HG02973 (cell line): ENCODE data around the gene CDH4.

ENCODE experiments used
- ATAC-seq: cut with Tn5 transposase; IDR thresholded peaks from one replicate; pipeline ENCODE4 v1.9.1; 2021; ENCODE audit warnings: moderate library complexity; ENCODE audit not compliant: unreplicated experiment

Gene CDH4

DNA sequence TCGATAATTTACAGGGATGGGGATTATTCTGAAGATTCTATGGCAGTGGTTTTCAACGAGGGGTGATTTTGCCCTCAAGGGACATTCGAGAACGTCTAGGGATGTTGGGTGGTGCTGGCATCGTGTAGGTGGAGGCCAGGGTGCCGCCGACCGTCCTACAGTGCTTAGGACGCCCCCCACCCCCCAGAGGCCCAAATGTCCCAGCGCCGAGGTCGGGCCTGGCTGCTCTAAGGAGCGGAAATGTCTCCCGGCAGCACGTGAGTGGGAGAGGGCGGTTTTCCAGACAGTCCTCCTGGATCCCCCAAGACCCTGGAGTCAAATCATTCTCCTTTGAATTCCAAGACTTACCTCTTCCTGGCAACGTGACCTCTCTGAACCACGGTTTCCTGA lies 101.9 kb downstream of the CDH4 start:
- ATAC-seq: no peak

GRCh38 chr20:61354501-61354900 lies 102.4 kb downstream of the CDH4 start:
- no peak for ATAC-seq

DNA sequence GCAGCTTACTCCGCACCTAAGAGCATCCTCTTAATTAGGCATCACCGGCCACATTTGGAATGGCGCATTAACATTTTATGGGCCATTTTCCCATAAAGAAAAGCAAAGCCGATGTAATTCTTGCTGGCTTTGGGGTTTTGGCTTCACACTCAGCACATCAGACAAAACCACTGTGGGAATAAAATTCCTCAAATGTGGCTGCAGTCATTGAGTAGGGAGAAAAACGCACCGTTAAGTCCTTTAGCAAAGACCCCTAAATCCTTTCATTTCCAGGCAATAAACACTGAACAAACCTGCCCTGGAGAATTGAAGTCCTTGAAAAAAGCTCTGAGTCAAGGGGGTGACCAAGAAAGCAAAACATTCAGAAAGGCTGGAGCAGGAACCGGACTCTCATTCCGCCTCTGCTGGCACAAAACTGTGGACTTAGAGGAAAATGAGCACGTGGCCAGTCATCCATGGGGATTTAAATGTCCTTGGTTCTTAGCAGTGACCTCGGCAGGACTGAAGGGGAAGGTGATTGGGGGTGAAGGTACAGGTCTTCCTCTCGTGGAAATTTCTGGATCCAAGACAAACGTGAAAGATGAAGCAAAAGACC lies 102.9 kb downstream of the CDH4 start:
- no peak for ATAC-seq

- ATAC-seq: no peak
Measured at GRCh38 chr20:61355585-61355984, 103.5 kb downstream of the CDH4 start.

DNA sequence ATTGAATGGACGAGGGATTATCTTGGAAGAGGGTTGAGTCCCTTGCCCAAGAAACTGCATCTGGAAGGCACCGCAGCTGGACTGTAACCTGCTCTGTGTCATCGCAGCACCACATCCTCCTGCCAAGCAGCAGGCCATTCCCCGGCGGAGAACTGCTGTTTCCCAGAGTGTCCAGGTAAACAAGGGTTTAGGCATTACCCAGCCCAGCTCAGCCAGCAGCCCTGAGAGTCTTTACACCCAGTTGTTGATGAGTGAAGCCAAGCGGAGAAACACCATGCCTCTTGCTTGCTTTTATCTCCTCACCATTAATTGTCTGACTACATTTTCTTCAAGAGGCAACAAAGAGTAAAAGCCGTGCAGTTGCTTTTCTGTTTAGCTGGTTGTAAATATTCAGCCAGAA lies 104.1 kb downstream of the CDH4 start:
- no peak for ATAC-seq

GRCh38 chr20:61357119-61357518 lies 105.1 kb downstream of the CDH4 start:
- no peak for ATAC-seq

GRCh38 chr20:61359254-61359653 lies 107.2 kb downstream of the CDH4 start:
- ATAC-seq: no peak

DNA sequence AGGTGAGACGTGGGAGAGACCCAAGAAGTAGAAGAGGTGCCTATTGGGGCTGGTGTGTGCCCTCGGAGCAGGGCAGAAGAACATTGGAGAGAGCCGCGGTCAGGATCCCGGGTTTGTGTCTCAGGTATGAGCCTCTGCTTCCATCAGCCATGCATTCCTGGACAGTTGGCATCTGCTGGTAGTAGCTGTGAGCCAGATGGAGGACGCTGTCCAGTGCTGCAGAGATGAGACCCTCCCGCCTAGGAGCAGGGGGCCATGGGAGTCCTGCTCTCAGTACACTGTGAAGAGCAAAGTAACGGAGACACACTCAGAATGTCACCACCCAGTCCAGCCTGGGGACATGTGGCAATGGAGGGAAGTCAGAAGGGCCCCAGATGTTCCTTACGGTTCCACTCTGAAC lies 108.2 kb downstream of the CDH4 start:
- no peak for ATAC-seq

DNA sequence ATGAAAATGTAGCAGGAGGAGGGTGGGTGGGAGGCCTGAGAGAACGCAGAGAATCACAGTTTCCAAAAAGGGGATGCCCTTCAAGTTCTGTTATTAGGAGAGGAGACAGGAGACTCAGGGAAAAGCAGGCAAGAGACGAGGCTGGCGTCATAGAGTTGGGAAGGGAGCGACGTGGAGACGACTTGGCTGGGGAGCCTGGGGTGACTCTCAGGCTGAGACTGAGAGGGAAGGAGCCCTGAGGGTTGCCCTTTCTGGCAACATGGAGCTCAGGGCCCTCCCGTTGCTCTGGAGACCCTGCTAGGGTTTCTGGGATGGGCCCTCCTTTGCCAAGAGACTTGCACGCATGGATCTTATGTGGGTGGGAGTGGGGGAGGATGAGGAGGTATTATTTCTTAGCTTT lies 108.9 kb downstream of the CDH4 start:
- ATAC-seq: no peak

- no peak for ATAC-seq
Measured at GRCh38 chr20:61361501-61361900, 109.4 kb downstream of the CDH4 start.

DNA sequence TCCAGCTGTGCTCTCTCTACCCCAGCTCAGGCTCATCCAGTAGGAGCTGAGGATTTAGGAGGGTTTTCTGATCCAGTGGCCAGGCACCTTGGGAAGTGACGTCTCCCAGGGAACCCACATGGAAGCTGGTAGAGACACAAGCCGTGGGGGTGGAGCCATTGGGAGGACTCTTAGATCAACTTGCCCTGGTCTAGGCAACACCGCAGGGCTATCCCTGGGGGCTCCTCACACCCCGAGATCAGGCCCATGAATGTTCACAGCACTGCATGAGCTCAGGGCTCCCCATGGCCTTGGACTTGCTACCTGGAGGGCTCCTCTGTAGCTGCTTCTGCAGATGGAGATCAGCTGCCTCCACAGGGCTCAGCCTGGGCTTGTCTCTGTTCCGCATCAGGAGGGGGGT lies 112.1 kb downstream of the CDH4 start:
- no peak for ATAC-seq

DNA sequence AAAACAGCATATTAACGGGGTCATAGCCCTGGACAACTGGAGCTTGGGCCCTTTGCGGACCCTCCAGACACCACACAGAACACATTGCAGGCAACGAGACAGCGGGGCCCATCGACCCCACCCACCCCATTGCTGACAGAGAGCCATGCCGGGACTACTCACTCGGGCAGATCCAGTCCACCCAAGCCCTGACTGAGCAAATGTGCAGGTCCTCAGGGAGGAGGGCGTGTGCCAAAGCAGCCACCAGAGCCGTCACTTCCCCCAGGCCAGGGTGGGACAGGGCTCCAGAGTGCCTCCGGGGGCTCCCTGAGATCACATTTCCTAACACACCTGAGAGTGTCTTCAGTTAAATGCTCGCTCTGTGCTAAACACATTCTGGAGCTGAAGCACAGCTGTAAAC lies 114.9 kb downstream of the CDH4 start:
- no peak for ATAC-seq

- no peak for ATAC-seq
Measured at GRCh38 chr20:61369731-61370520, 117.9 kb downstream of the CDH4 start.

DNA sequence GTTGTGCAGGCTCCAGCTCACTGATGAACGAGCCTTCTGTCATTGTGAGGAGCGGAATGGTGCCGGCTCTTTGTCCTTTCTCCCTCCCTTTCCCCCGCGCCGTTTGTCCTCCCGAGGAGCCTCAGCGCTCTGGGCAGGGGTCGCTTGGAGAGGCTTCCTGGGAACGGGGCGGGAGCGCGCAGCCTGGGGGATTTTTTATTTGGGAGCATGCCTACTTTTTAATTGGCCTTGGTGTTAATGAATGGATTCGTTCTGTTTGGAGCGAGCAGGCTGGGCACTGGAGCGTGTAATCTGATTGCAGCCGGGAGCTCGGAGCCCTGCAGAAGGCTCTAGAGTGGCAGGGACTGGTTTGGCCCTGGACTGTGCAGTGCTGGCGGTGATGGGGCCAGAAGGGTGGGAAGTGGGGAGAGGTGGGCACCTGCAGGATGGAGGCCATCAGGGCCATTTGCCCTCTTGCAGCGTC lies 118.8 kb downstream of the CDH4 start:
- ATAC-seq: no peak

DNA sequence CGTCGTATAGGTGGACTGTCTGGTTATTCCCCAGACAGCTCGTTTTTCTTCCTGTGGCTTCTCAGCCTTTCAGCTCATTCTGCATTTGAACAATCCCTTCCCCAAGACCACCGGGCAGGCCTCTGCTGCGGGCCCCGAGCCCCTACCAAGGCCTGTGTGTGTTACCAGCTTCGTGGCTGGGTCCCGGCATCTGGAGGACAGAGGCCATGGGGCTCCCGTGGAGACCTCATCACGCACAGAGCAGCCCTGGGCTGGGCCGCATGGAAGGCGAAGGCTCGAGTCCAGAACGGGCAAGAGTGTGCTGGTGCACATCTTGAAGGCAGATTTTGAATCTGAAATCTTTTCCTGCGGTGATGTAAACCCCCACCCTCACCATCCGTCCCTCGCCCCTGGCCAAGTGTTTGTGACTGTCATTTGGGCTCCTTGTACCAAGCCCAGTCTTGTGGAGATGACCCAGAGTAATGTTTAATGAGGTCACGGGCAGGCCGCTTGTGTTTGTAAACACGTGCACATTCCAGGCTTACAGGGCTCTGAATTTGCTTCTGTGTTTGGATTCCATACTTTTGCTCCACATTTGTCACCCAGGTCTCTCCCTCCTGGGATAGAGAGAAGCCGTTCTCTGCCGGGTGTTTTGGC lies 119.6 kb downstream of the CDH4 start:
- ATAC-seq: no peak

DNA sequence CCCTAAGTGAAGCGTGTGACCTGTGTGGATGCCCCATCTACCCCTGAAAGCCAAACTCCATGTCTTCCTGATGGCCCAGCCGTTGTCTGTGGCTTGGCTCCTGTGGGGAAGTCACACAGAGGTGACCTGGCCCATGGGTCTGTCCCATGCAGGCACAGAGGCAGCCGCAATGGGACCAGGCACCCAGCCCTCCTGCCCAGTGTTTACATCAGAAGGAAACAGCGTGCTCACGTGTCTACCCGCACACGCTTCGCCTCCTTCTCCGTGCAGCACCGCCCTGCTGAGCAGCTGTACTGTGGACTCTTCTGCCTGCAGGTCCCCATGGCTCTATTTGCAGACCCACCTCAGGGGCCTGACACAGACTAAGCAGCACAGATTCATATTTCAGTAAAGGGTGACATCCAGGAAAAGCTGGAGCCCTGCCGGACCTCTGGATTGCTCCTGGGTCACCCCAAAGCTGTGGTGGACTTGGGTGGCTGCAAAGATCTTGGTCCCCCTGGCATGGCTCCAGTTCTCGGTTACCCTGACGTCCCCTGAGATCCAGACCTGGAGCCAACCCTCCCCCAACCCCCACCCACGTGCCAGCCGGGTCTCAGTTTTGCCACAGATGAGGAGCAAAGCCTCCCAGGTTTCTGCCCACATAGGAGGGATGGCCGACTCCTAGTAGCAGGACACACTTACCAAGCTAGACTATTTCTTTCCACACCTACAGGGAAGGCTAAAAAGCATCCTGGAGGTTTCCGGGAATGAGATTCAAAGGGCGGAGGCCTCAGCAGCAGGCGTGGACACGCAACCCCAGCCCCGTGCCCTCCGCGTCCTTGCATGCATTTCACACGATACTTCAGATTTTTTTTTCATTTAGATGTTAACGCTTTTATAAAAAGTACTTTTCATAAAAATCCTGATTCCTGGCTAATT lies 120.3 kb downstream of the CDH4 start:
- ATAC-seq: no peak

- ATAC-seq: no peak
Measured at GRCh38 chr20:61373055-61373399, 121.0 kb downstream of the CDH4 start.

GRCh38 chr20:61373956-61374545 lies 122.0 kb downstream of the CDH4 start:
- ATAC-seq: no peak

DNA sequence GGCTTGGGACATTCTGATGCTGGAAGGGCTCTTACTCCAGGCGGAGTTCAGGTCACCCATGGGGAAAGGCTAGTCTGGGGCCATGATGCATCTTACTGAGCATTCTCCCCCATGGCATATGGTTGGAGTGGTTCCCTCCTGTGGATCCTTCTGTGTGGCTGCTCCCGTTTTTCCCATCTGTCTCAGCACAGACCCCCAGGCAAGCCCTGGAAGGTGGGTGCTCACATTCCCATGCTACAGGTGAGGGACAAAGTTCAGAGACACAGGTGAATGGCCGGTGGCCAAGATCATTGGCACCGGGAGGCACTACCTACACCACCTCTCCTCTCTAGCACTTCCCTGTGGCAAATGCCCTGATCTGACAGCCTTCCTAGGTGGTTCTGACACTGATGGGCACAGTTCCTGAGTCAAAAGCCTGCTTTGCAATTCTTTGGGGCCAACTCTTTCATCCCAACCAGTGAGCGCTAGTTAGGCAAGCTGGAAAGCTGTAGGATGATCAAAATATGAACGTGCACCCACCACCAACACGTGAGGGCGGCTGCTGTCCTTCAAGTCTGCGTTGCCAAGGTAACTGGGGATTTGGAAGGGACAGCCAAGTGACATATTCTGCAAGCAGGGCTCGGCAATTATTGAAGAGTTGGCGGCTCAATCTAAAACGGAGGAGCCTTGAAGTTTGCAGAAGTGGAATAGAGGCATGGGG lies 124.6 kb downstream of the CDH4 start:
- ATAC-seq: no peak

- ATAC-seq: no peak
Measured at GRCh38 chr20:61378694-61379355, 126.8 kb downstream of the CDH4 start.
